ENCODE data around the gene DGKI. TPM values are rescaled to one million over a fixed set of nuclear protein-coding genes. Genes with fewer than 3 reads are reported as not detected.
"Not testable (repeated sequence)": the region's sequence is repeated elsewhere in the genome, so short reads cannot be mapped to it uniquely, and the experiment has no call there.

The DGKI gene
- total RNA-seq, 6 experiments from 2014 or later, result 1.2 to 2.2 (median 1.6) TPM

GRCh38 chr7:137715121-137715520 lies 131.7 kb downstream of the DGKI start:
- no peak for DNase-seq
- peaks cover 30% of the 10 kb centered on the region for H3K4me1 Mint-ChIP-seq (ENCODE audit: low read depth)
- H3K27me3 Mint-ChIP-seq (ENCODE audit: insufficient read depth), result no peaks in the 10 kb centered on the region; the same call in 1 of the 2 replicates
- H3K4me3 Mint-ChIP-seq, result no peak overlapping the region
- H3K36me3 Mint-ChIP-seq (ENCODE audit: low read depth), result no peaks in the 10 kb centered on the region
- no peak for TF ChIP-seq CTCF (IDR thresholded peaks at IDR 0.05)
- H3K27ac Mint-ChIP-seq, result no peak overlapping the region
- H3K9me3 Mint-ChIP-seq, result no peaks in the 10 kb centered on the region

GRCh38 chr7:137706330-137706729 lies 140.4 kb downstream of the DGKI start:
- Mint-ChIP-seq H3K4me1 (ENCODE audit: low read depth) (peaks cover 16% of the 10 kb centered on the region), H3K36me3 (ENCODE audit: low read depth) (peaks cover 22% of the 10 kb centered on the region), H3K9me3 (peaks cover 20% of the 10 kb centered on the region)
- not testable (repeated sequence) for H3K4me3 Mint-ChIP-seq; H3K27me3 Mint-ChIP-seq (ENCODE audit: insufficient read depth); DNase-seq; H3K27ac Mint-ChIP-seq

- no peak for TF ChIP-seq CTCF (IDR thresholded peaks at IDR 0.05)
- Mint-ChIP-seq H3K4me1 (ENCODE audit: low read depth) (peaks cover 16% of the 10 kb centered on the region), H3K36me3 (ENCODE audit: low read depth) (peaks cover 22% of the 10 kb centered on the region), H3K27me3 (ENCODE audit: insufficient read depth) (no peaks in the 10 kb centered on the region), H3K27ac (no peak overlapping the region), H3K9me3 (peaks cover 20% of the 10 kb centered on the region), H3K4me3 (no peak overlapping the region)
- DNase-seq, result no peak
Measured at GRCh38 chr7:137704723-137705122, 142.1 kb downstream of the DGKI start.

- H3K9me3 Mint-ChIP-seq, result peaks cover 20% of the 10 kb centered on the region
- H3K4me3 Mint-ChIP-seq, result no peak overlapping the region
- no peak for TF ChIP-seq CTCF (IDR thresholded peaks at IDR 0.05)
- H3K36me3 Mint-ChIP-seq (ENCODE audit: low read depth), result peaks cover 22% of the 10 kb centered on the region
- H3K4me1 Mint-ChIP-seq (ENCODE audit: low read depth), result peaks cover 16% of the 10 kb centered on the region
- peaks cover 2% of the 10 kb centered on the region; the same call in 1 of the 2 replicates for H3K27me3 Mint-ChIP-seq (ENCODE audit: insufficient read depth)
- peak; percentile 27 for DNase-seq
- H3K27ac Mint-ChIP-seq, result peak overlapping the region; percentile 71
Measured at GRCh38 chr7:137703291-137704010, 143.3 kb downstream of the DGKI start.

GRCh38 chr7:137696988-137697387 lies 149.8 kb downstream of the DGKI start:
- DNase-seq, result no peak
- no peak overlapping the region for H3K27ac Mint-ChIP-seq
- H3K4me1 Mint-ChIP-seq (ENCODE audit: low read depth), result peaks cover 12% of the 10 kb centered on the region; the same call in 1 of the 2 replicates
- no peaks in the 10 kb centered on the region for H3K9me3 Mint-ChIP-seq
- no peak overlapping the region for H3K4me3 Mint-ChIP-seq
- no peaks in the 10 kb centered on the region for H3K36me3 Mint-ChIP-seq (ENCODE audit: low read depth)
- TF ChIP-seq CTCF (IDR thresholded peaks at IDR 0.05), result no peak
- peaks cover 4% of the 10 kb centered on the region; the same call in 1 of the 2 replicates for H3K27me3 Mint-ChIP-seq (ENCODE audit: insufficient read depth)

- DNase-seq, result no peak
- no peaks in the 10 kb centered on the region for H3K36me3 Mint-ChIP-seq (ENCODE audit: low read depth)
- H3K27ac Mint-ChIP-seq, result no peak overlapping the region
- no peak overlapping the region for H3K4me3 Mint-ChIP-seq
- H3K27me3 Mint-ChIP-seq (ENCODE audit: insufficient read depth), result peaks cover 4% of the 10 kb centered on the region; the same call in 1 of the 2 replicates
- no peak for TF ChIP-seq CTCF (IDR thresholded peaks at IDR 0.05)
- H3K4me1 Mint-ChIP-seq (ENCODE audit: low read depth), result peaks cover 15% of the 10 kb centered on the region
- H3K9me3 Mint-ChIP-seq, result no peaks in the 10 kb centered on the region
Measured at GRCh38 chr7:137696376-137696775, 150.4 kb downstream of the DGKI start.

All from HFFc6 (cell line).